SK-N-SH (cell line): ENCODE data around the gene CARM1. TPM values are rescaled to one million over a fixed set of nuclear protein-coding genes. Genes with fewer than 3 reads are reported as not detected.

Experiments
- CTCF ChIA-PET: fragments of 300-600, 350-600 bp; formaldehyde crosslinking; extraction: SDS; loops from one replicate; lab custom pipeline; 2021; lab: Yijun Ruan, JAX
- POLR2A ChIA-PET: fragments of 350-600 bp; sonication (Branson Sonifier 250); formaldehyde crosslinking; extraction: SDS; loops from one replicate; lab custom pipeline; 2020; ENCODE audit warnings: antibody characterized with exemption, inconsistent platforms; lab: Yijun Ruan, JAX
- DNase-seq: peaks from one replicate; pipeline ENCODE4 v3.0.0; 2012
- H2AFZ ChIP-seq: fragments of 200-600 bp; sonication (generic); 2 replicates; pipeline ENCODE4 v1.8.1; 2016; ENCODE audit warnings: antibody characterized with exemption, mild to moderate bottlenecking, low read depth
- H3F3A ChIP-seq: fragments of 200-600 bp; sonication (generic); replicated peaks from 2 replicates; pipeline ENCODE3; 2016; ENCODE audit warnings: antibody characterized with exemption, mild to moderate bottlenecking; ENCODE audit not compliant: insufficient read depth
- H3K27ac ChIP-seq, 2 experiments: fragments of 200-500 bp in 1 of 2; fragments of 200-600 bp in 1 of 2; sonication (Bioruptor generic) in 1 of 2; sonication (generic), shearing (Covaris generic) in 1 of 2; 2 replicates each; pipeline versions ENCODE4 v1.5.1 to v1.6.1; 2014 to 2016; ENCODE audit warnings: low read depth in 2 of 2, inconsistent platforms in 1 of 2, low read length in 1 of 2, mild to moderate bottlenecking in 1 of 2, mixed read lengths in 1 of 2
- H3K27me3 ChIP-seq: fragments of 200-600 bp; sonication (generic), shearing (Covaris generic); 2 replicates; pipeline ENCODE4 v1.6.1; 2016; ENCODE audit warnings: mixed run types; ENCODE audit not compliant: insufficient read depth
- H3K36me3 ChIP-seq, 2 experiments: fragments of 200-500 bp in 1 of 2; fragments of 200-600 bp in 1 of 2; sonication (Bioruptor generic) in 1 of 2; sonication (generic) in 1 of 2; replicated peaks in 1 of 2; 2 replicates each; pipeline versions ENCODE3 to v1.5.1; 2014 to 2016; ENCODE audit warnings: low read length in 1 of 2, mild to moderate bottlenecking in 1 of 2; ENCODE audit not compliant: insufficient read depth in 2 of 2, control insufficient read depth in 1 of 2
- H3K4me1 ChIP-seq, 2 experiments: fragments of 200-500 bp in 1 of 2; fragments of 200-600 bp in 1 of 2; sonication (Bioruptor generic) in 1 of 2; sonication (generic), shearing (Covaris generic) in 1 of 2; 2 replicates each; pipeline versions ENCODE4 v1.5.1 to v1.6.1; 2014 to 2016; ENCODE audit warnings: low read depth in 1 of 2, low read length in 1 of 2, mixed run types in 1 of 2; ENCODE audit not compliant: insufficient read depth in 2 of 2, control insufficient read depth in 1 of 2
- H3K4me2 ChIP-seq: fragments of 200-600 bp; sonication (generic), shearing (Covaris generic); 2 replicates; pipeline ENCODE4 v1.6.1; 2017; ENCODE audit warnings: mixed run types
- H3K4me3 ChIP-seq, 2 experiments: fragments of 200-500 bp in 1 of 2; fragments of 200-600 bp in 1 of 2; sonication (Bioruptor generic) in 1 of 2; sonication (generic), shearing (Covaris generic) in 1 of 2; 2 replicates each; pipeline versions ENCODE4 v1.5.1 to v1.8.1; 2014 to 2016; ENCODE audit warnings: low read depth in 2 of 2, inconsistent platforms in 1 of 2, low read length in 1 of 2, mild to moderate bottlenecking in 1 of 2, mixed read lengths in 1 of 2, moderate library complexity in 1 of 2
- H3K79me2 ChIP-seq: fragments of 200-600 bp; sonication (generic); 2 replicates; pipeline ENCODE4 v1.8.1; 2017; ENCODE audit warnings: mild to moderate bottlenecking; ENCODE audit not compliant: insufficient read depth
- H3K9ac ChIP-seq: fragments of 200-600 bp; sonication (generic); 2 replicates; pipeline ENCODE4 v1.6.1; 2017; ENCODE audit warnings: mixed run types
- H3K9me2 ChIP-seq: fragments of 200-600 bp; sonication (generic); 2 replicates; pipeline ENCODE4 v1.6.1; 2017; ENCODE audit warnings: mixed run types
- H3K9me3 ChIP-seq: fragments of 200-600 bp; sonication (generic); 2 replicates; pipeline ENCODE4 v1.6.1; 2017; ENCODE audit warnings: mixed run types, mild to moderate bottlenecking, moderate library complexity
- H4K20me1 ChIP-seq: fragments of 200-600 bp; sonication (generic); 2 replicates; pipeline ENCODE4 v1.6.1; 2017; ENCODE audit warnings: mild to moderate bottlenecking, mixed run types; ENCODE audit not compliant: insufficient read depth
- CHD2 ChIP-seq: fragments of 150-350 bp; IDR thresholded peaks from 2 replicates; pipeline ENCODE4 v1.6.1; 2018; ENCODE audit warnings: low read length; ENCODE audit not compliant: partially characterized antibody
- FOSL2 ChIP-seq: IDR thresholded peaks from 2 replicates; pipeline ENCODE4 v1.4.0; 2012; ENCODE audit warnings: low read depth, mild to moderate bottlenecking, moderate library complexity, borderline replicate concordance
- FOXM1 ChIP-seq: IDR thresholded peaks from 2 replicates; pipeline ENCODE4 v1.4.0; 2012; ENCODE audit warnings: low read depth, mild to moderate bottlenecking
- GABPA ChIP-seq: IDR thresholded peaks from 2 replicates; pipeline ENCODE4 v1.4.0; 2012; ENCODE audit warnings: low read depth, mild to moderate bottlenecking
- GATA2 ChIP-seq: sonication (generic); formaldehyde crosslinking; IDR thresholded peaks from 2 replicates; pipeline ENCODE4 v1.5.0; 2020; ENCODE audit warnings: mild to moderate bottlenecking, missing genetic modification reagents
- JUND ChIP-seq: IDR thresholded peaks from 2 replicates; pipeline ENCODE4 v1.4.0; 2012
- MEF2A ChIP-seq: IDR thresholded peaks from 2 replicates; pipeline ENCODE4 v1.4.0; 2012; ENCODE audit warnings: low read depth, borderline replicate concordance
- POLR2AphosphoS5 ChIP-seq: IDR thresholded peaks from 2 replicates; pipeline ENCODE4 v1.6.1; 2012; ENCODE audit warnings: low read depth, low read length
- SIN3A ChIP-seq: IDR thresholded peaks from 2 replicates; pipeline ENCODE4 v1.6.1; 2012; ENCODE audit warnings: low read depth, mild to moderate bottlenecking, low read length, moderate library complexity, borderline replicate concordance
- SMC3 ChIP-seq: IDR thresholded peaks from 2 replicates; pipeline ENCODE4 v1.6.1; 2012; ENCODE audit warnings: low read depth, low read length, improper control_type of control experiment
- TAF1 ChIP-seq: IDR thresholded peaks from 2 replicates; pipeline ENCODE4 v1.6.1; 2012; ENCODE audit warnings: low read depth, mild to moderate bottlenecking, low read length, moderate library complexity, borderline replicate concordance
- ZBTB33 ChIP-seq: IDR thresholded peaks from 2 replicates; pipeline ENCODE4 v1.4.0; 2012; ENCODE audit warnings: low read depth, borderline replicate concordance
- WGBS: methylation state at CpG from one replicate; pipeline ENCODE4 v1.1.6; 2017; ENCODE audit warnings: low lambda C conversion rate; 5-methylcytosine and 5-hydroxymethylcytosine counted together
- polyA plus RNA-seq, 3 experiments: library from polyadenylated mRNA; depleted of rRNA; stranded (reverse); fragments of >200 nt; gene quantifications; 2 replicates each; pipeline ENCODE4 v1.2.3, GENCODE V29; 2012
- TF ChIP-seq, protein P1 (sequence below): IDR thresholded peaks from 2 replicates; pipeline ENCODE4 v1.6.1; 2012; ENCODE audit warnings: mild to moderate bottlenecking, low read depth, low read length, moderate library complexity
- TF ChIP-seq, protein P2 (sequence below): IDR thresholded peaks from 2 replicates; pipeline ENCODE4 v1.4.0; 2012; ENCODE audit warnings: low read depth, borderline replicate concordance
- TF ChIP-seq, protein P3 (sequence below): fragments of 200-600 bp; sonication (generic); IDR thresholded peaks from 2 replicates; pipeline ENCODE4 v1.6.1; 2017; ENCODE audit warnings: antibody characterized with exemption, mild to moderate bottlenecking, moderate library complexity

Gene CARM1
- polyA plus RNA-seq, 1 of the 3 experiments (the other 2 are of a cell fraction) = 62.2 TPM

DNA sequence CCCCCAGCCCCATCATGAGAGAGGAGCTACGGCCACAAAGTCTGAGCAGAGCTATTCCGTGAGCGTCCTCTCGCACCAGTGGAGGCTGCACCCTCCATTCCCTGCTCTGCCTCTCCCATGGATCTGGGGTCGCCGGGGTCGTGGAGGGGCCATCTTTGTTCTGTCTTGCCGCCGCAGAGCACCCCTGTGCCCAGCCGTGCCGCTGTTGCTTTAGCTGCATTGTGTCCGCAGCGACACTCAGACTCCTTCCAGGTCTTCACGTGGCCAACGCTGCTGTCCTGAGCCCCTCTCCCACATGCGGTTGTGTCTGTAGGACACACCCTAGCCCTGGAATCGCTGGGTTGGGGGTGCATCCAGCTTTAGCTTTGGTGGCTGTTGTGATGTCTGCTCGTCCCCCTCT lies 41.3 kb downstream of the CARM1 start:
- ChIA-PET POLR2A (no interaction called here), CTCF (interaction anchor here (0.8 to 0.9 kb wide), 2 partner anchors 40 to 42 kb away, joined by 3 read pairs; no protein-coding TSS in a partner anchor)
- peaks cover 9 to 34% of the 10 kb centered on the region in 2 experiments for H3K36me3 ChIP-seq
- H3K9me2 ChIP-seq = no peaks in the 10 kb centered on the region
- H3K4me3 ChIP-seq = no peak overlapping the region
- TF ChIP-seq GABPA (no peak), MEF2A (no peak), SIN3A (no peak), JUND (no peak), POLR2AphosphoS5 (no peak), TAF1 (no peak), GATA2 (CRISPR knock-in tag) (no peak), ZBTB33 (no peak), CHD2 (no peak), SMC3 (no peak), FOXM1 (no peak), FOSL2 (no peak)
- TF ChIP-seq, protein P1, sequence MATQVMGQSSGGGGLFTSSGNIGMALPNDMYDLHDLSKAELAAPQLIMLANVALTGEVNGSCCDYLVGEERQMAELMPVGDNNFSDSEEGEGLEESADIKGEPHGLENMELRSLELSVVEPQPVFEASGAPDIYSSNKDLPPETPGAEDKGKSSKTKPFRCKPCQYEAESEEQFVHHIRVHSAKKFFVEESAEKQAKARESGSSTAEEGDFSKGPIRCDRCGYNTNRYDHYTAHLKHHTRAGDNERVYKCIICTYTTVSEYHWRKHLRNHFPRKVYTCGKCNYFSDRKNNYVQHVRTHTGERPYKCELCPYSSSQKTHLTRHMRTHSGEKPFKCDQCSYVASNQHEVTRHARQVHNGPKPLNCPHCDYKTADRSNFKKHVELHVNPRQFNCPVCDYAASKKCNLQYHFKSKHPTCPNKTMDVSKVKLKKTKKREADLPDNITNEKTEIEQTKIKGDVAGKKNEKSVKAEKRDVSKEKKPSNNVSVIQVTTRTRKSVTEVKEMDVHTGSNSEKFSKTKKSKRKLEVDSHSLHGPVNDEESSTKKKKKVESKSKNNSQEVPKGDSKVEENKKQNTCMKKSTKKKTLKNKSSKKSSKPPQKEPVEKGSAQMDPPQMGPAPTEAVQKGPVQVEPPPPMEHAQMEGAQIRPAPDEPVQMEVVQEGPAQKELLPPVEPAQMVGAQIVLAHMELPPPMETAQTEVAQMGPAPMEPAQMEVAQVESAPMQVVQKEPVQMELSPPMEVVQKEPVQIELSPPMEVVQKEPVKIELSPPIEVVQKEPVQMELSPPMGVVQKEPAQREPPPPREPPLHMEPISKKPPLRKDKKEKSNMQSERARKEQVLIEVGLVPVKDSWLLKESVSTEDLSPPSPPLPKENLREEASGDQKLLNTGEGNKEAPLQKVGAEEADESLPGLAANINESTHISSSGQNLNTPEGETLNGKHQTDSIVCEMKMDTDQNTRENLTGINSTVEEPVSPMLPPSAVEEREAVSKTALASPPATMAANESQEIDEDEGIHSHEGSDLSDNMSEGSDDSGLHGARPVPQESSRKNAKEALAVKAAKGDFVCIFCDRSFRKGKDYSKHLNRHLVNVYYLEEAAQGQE = no peak
- TF ChIP-seq, protein P2, sequence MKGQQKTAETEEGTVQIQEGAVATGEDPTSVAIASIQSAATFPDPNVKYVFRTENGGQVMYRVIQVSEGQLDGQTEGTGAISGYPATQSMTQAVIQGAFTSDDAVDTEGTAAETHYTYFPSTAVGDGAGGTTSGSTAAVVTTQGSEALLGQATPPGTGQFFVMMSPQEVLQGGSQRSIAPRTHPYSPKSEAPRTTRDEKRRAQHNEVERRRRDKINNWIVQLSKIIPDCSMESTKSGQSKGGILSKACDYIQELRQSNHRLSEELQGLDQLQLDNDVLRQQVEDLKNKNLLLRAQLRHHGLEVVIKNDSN = no peak
- TF ChIP-seq, protein P3, sequence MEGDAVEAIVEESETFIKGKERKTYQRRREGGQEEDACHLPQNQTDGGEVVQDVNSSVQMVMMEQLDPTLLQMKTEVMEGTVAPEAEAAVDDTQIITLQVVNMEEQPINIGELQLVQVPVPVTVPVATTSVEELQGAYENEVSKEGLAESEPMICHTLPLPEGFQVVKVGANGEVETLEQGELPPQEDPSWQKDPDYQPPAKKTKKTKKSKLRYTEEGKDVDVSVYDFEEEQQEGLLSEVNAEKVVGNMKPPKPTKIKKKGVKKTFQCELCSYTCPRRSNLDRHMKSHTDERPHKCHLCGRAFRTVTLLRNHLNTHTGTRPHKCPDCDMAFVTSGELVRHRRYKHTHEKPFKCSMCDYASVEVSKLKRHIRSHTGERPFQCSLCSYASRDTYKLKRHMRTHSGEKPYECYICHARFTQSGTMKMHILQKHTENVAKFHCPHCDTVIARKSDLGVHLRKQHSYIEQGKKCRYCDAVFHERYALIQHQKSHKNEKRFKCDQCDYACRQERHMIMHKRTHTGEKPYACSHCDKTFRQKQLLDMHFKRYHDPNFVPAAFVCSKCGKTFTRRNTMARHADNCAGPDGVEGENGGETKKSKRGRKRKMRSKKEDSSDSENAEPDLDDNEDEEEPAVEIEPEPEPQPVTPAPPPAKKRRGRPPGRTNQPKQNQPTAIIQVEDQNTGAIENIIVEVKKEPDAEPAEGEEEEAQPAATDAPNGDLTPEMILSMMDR = no peak
- WGBS = 94% methylated on average over 16 of the region's 18 CpGs
- H3F3A ChIP-seq = peaks cover 4% of the 10 kb centered on the region
- no peaks in the 10 kb centered on the region for H3K79me2 ChIP-seq
- DNase-seq = no peak
- no peak overlapping the region for H2AFZ ChIP-seq
- no peak overlapping the region for H3K4me2 ChIP-seq
- no peaks in the 10 kb centered on the region for H3K9me3 ChIP-seq
- no peak overlapping the region for H3K9ac ChIP-seq
- H3K4me1 ChIP-seq = peaks cover 4 to 17% of the 10 kb centered on the region in 2 experiments; a peak in 3 of 4 replicates
- H3K27ac ChIP-seq = no peak overlapping the region
- H3K27me3 ChIP-seq = no peaks in the 10 kb centered on the region
- peaks cover 7% of the 10 kb centered on the region; the same call in 1 of the 2 replicates for H4K20me1 ChIP-seq
